Measurements from ENCODE around the gene E2F7. TPM values are rescaled to one million over a fixed set of nuclear protein-coding genes. Genes with fewer than 3 reads are reported as not detected.
"Not testable (repeated sequence)": the region's sequence is repeated elsewhere in the genome, so short reads cannot be mapped to it uniquely, and the experiment has no call there.

Gene E2F7
- polyA plus RNA-seq (2013, experiment 1 of 2; ENCODE audit: insufficient read length): 8.1 TPM
- 7.7 TPM for polyA plus RNA-seq (2013, experiment 2 of 2; ENCODE audit: insufficient read length)

- peak; percentile 91 for DNase-seq
These were observed at the start of gene E2F7 for GRCh38 chr12:77065361-77066204. E2F7 (minus strand) TSS chr12:77065569; CDS start chr12:77064635, 934 bp downstream.

GRCh38 chr12:77113971-77114370 is 48.6 kb upstream of the E2F7 start:
- DNase-seq: no peak

- no peak for DNase-seq
These were observed 43.3 kb upstream of the E2F7 start for GRCh38 chr12:77108707-77109106.

- DNase-seq: no peak
These were observed 41.8 kb upstream of the E2F7 start for GRCh38 chr12:77107121-77107520.

GRCh38 chr12:77104792-77105191 is 39.4 kb upstream of the E2F7 start:
- DNase-seq: peak; percentile 68

- no peak for DNase-seq
These were observed 38.9 kb upstream of the E2F7 start for GRCh38 chr12:77104286-77104685.

- DNase-seq: peak; percentile 80
These were observed 37.3 kb upstream of the E2F7 start for GRCh38 chr12:77102691-77103090.

GRCh38 chr12:77102123-77102522 is 36.8 kb upstream of the E2F7 start:
- peak; percentile 55 for DNase-seq

- DNase-seq: no peak
These were observed 34.4 kb upstream of the E2F7 start for GRCh38 chr12:77099799-77100198.

- DNase-seq: no peak
These were observed 32.5 kb upstream of the E2F7 start for GRCh38 chr12:77097846-77098245.

GRCh38 chr12:77092227-77092626 is 26.9 kb upstream of the E2F7 start:
- DNase-seq: not testable (repeated sequence)

- DNase-seq: no peak
These were observed 24.4 kb upstream of the E2F7 start for GRCh38 chr12:77089686-77090220.

GRCh38 chr12:77087427-77087826 is 22.1 kb upstream of the E2F7 start:
- DNase-seq: peak; percentile 82

- no peak for DNase-seq
These were observed 16.7 kb upstream of the E2F7 start for GRCh38 chr12:77082021-77082420.

GRCh38 chr12:77079631-77080030 is 14.3 kb upstream of the E2F7 start:
- peak; percentile 16 for DNase-seq

- no peak for DNase-seq
These were observed 12.9 kb upstream of the E2F7 start for GRCh38 chr12:77078231-77078630.

- DNase-seq: no peak
These were observed 11.5 kb upstream of the E2F7 start for GRCh38 chr12:77076886-77077285.

GRCh38 chr12:77073894-77074293 is 8.5 kb upstream of the E2F7 start:
- not testable (repeated sequence) for DNase-seq

GRCh38 chr12:77072833-77073495 is 7.6 kb upstream of the E2F7 start:
- no peak for DNase-seq

GRCh38 chr12:77070800-77071449 is 5.6 kb upstream of the E2F7 start:
- no peak for DNase-seq

GRCh38 chr12:77070382-77070781 is 5.0 kb upstream of the E2F7 start:
- no peak for DNase-seq

- no peak for DNase-seq
These were observed 441 bp downstream of the E2F7 start for GRCh38 chr12:77064896-77065360.
